SKM-1 (cell line): ENCODE results near the gene CKS1B.
"Not testable (repeated sequence)": the region's sequence is repeated elsewhere in the genome, so short reads cannot be mapped to it uniquely, and the experiment has no call there.

Experiments
- DNase-seq: peaks from one replicate; lab custom pipeline; 2025; ENCODE audit not compliant: unreplicated experiment; lab: John Stamatoyannopoulos, UW

The CKS1B gene

DNA sequence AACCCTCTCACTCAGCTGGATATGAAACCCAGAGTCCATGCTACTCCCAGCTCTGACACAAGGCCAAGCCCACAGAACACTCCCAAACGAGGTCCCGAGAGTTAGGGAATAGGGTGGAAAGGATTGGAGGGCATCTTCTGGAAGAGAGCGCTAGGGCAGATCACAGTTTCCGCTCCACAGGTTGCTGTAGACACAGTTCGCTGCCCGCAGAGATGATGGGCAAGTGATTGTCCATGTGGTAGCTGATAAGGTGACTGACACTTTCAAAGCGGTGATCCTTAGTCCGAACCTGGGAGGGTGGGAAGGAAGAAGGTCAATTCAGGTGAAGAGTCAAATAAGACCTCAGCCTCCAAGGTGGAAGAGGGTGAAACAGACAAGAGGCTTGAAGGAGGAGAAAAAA lies 10.8 kb upstream of the CKS1B start:
- no peak for DNase-seq

DNA sequence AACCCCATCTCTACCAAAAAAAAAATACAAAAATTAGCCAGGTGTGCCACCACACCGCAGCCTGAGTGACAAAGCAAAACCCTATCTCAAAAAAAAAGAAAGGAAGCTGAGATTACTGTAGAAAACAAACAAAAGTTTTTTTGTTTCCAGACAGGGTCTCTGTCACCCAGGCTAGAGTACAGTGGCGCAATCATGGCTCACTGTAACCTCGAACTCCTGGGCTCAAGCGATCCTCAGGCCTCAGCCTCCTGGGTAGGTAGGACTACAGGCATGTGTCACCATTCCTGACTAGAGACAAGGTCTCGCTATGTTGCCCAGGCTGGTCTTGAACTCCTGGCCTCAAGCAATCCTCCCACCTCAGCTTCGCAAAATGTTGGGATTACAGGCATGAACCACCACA lies 10.1 kb upstream of the CKS1B start:
- DNase-seq: no peak

DNA sequence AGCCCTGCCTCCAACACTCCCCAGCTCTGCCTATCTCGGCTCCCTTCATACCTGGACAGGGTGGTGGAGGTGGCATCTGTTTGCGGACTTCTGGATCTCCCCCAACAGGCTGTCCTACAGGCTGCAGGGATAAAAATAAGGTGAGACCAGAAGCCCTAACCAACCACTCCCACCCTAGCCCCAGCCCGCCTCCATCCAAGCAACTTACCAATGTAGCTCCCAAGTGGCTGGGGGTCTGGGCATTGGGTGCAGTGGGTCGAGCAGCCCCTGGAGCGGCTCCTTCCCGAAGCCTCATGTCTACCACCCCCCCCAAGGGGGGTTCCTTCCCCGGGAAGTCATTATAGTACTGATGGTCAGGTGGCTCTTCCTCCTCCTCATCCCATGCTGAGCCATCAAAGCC lies 8.4 kb upstream of the CKS1B start:
- DNase-seq: no peak

DNA sequence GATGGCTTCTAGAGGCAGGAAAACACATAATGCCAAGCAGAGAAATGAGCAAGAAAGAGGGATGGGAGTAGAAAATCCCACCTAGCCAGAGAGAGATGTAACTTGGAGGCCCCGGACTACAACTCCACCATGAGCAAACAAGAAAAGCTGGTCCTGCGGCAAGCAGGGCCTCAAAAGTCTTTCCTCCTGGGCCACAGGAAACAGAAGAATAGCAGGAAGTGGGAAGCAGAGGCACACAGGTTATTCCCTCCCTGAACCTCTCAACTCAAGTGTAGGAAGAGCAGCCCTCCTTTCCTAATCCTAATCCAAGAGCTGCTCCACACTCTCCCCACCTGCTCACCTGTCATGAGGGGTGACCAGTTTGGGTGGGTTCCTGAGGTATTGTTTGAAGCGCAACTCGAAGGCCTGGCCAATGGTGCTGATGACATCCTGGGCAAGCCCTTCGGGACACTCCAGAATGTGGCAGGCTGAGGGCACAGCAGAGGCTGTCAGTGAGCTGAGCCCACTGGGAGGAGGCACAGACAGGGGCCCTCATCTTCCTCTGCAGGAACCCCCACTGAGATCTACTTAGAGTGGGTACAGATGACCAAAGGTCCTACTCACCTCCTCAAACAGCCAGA lies 7.0 kb upstream of the CKS1B start:
- no peak for DNase-seq

DNA sequence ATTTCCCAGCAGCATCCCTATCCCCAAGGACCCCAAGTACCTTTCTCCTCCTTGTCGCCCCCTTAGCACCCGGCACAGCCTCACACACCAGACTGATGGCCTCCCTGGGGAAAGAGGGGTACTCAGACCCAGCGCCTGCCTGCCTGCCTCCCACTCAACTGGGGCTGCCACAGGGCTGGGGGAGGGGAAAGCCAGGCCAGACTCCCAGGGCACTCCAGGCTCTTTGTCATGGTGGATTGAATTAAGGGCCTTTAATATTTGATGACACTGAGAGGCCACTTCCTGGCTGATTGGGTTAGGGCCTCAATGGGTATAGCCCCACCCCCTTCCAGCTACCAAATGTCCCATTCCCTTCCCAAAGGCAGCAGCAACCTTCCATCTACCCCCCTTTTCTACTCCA lies 5.8 kb upstream of the CKS1B start:
- DNase-seq: no peak

DNA sequence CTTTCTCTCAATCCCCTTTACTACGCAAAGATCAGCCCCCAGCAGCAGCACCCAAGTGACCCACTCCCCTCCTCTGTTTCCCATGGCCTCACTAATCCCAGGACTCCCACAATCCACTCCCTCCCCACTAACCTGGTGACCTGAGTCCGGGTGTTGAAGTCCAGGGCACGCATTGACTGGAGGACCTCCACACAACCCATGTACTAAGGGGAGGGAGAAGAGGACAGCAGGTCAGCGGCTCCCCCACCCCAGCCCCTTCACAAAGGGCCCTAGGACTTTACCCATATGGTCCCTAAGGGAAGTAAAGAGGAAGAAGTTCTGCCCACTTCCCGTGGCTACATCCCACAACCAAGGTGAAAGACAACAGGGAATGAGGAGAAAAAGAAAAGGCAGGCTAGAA lies 5.2 kb upstream of the CKS1B start:
- DNase-seq: no peak

DNA sequence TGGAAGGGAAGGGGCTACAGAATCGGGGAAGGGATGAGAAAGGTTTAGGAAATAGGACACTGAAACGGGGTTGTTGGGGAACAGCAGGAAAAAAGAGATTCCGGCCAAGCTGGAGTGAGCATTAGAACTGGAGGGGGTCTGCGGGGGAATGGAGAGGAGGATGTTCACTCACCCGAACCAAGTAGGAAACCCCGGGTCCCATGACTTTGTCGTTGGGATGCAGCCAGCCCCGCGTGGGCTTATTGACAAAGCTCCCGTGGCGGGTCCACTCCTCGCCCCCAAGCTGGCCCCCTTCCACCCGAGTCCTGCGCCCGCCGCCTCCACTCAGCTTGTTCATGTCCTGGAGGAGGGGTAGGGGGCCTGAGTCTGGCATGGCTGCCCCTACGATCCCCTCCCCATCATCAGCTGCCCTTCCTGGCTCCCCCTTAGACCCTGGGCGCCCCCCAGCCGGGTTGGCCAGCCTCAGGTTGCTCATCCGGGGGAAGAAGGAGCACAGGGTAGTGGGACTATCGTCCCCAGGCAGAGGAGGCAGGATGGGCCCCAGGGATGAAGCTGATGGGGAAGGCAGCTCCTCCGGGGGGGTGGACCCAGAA lies 4.5 kb upstream of the CKS1B start:
- DNase-seq: no peak

DNA sequence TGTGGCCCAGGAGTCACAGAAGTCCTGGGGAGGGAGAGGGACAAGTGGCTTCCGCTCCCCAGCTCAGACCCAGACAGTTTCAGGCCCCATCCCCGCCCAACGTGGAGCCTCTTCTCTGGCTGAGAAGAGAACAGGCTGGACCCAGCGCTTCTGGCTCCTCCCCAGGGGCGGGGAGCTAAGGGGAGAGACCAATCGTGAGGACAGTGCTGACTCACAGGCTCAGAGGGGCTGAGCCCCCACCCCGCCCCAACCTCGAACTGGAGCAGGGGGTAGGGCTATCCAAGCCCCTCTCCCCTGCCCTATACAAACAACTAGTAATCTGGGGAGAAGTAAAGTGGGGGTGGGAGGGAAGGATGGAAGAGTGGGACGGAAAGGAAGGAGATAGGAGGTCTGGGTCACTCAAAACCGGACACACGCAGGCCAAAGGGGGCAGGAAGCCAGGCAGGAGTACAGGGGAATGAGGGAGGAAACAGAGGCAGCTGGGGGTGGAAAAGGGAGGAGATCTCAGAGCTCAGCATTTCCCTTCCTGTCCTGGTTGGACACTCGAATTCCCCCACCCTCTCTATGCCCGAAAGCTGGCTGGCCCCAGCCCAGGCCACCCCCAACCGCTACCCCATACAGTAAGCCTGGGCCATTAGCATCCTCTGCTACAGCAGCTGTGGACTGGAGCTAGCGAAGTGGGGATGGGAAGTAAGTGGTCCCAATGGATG lies 3.7 kb upstream of the CKS1B start, which contains the start of gene SHC1:
TSS of gene SHC1 (minus strand) at position 117 of the 710 bp plus-strand sequence. CDS start 221 bp downstream, outside the sequence.
- no peak for DNase-seq

DNA sequence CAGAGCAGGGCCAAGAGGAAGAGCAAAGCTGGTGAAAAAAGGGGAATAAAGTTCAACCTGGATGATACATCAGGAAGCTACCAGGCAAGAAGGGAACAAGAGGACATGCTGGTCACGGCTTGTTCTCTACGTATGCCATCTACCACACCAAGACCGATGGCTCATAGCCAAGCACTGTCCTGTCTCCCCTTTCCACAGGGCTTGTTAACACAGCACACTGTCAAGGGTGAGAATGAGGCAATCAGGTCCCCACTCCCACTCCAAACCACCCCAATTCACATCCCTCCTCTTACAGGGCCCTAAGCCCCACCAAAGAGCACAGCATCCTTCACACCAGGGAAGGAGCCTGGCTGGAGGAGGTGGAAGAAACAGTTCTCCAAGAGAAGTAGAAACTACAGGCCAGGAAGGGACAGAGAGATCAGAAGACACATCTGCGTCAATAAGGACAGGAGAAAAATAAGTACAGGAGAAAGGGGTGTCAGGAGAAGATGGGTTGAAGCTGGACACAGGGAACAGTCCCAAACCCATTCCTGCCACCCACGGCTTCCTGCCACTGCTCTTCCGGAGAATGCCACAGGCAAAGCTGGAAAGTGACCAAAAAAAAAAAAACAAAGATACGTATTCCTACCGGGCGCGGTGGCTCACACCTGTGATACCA lies 3.0 kb upstream of the CKS1B start:
- no peak for DNase-seq

DNA sequence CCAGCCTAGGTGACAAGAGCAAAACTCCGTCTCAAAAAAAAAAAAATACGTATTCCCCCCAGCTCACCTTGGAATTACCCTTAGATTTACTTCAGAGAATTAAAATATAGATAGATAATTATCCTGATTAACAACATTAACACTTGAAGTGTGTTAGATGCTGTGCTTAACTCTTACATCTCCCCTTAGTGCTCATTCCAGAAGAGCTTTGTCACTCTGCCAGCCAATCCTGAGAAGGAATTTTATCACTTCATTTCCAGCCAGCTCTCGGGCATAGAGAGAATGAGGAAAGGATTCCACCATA lies 2.3 kb upstream of the CKS1B start:
- DNase-seq: no peak

DNA sequence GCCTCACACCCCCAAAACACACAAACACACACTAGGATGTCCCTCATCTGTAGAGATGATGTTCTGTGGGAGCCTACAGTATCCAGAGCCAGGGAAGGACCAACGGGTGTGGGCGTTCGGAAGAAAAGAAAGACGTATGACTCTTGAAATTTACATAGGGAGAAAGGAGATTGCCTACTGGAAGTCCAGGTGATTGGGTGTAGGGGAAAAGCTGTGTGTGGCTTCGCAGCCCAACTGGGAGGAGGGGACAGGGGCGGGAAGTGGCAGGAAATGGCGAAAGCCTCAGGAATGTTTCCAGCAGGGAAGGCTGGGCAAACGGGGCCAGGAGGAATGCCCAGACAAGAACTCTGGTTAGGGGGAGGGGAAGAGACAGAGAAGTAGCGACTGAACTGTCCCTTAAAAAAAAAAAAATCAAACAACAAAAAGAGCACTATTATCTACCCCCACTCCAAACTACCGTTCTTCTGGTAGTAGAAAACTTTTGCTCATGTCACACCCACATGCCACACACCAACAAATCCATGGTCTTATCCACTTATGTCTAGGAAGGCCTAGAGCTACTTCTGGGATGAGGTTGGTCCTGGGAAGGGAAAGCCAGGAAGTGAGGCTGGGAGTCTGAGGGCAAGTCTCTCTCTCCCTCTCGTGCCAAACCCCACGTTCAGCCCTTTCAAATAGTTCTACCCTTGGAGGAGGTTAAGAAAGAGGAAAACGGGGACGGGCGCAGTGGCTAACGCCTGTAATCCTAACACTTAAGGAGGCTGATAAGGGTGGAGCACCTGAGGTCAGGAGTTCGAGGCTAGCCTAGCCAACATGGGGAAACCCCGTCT lies 1.8 kb upstream of the CKS1B start:
- no peak for DNase-seq

DNA sequence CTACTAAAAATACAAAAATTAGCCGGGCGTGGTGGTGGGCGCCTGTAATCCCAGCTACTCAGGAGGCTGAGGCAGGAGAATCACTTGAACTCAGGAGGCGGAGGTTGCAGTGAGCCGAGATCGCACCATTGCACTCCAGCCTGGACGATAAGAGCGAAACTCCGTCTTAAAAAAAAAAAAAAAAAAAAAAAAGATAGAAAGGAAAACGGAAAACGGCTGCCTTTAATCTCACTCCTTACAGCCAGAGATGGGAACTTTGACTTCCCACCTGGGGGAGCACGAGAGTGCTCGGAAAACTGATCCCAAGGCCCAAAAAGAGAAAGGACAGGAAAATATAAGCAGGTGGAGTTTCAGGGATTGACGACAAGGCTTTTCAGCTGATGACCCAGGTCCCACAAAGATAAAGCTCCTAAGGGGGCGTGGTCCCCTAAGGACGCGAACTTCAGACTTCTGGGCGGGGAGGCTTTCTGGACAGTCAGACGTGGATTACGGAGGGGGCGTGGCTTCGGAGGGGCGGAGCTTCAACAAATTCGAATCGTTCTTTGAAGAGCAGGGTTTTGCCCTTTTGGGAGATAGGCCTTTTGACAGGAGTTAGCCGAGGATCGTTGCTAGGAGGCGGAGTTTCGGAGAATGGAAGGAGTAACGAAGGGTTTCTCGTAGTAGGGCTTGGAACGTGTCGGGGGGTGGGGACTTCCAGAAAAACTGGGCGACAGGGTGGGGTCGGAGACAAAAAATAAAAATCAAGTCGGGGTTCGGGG lies 958 bp upstream of the CKS1B start:
- peak; percentile 98 for DNase-seq

DNA sequence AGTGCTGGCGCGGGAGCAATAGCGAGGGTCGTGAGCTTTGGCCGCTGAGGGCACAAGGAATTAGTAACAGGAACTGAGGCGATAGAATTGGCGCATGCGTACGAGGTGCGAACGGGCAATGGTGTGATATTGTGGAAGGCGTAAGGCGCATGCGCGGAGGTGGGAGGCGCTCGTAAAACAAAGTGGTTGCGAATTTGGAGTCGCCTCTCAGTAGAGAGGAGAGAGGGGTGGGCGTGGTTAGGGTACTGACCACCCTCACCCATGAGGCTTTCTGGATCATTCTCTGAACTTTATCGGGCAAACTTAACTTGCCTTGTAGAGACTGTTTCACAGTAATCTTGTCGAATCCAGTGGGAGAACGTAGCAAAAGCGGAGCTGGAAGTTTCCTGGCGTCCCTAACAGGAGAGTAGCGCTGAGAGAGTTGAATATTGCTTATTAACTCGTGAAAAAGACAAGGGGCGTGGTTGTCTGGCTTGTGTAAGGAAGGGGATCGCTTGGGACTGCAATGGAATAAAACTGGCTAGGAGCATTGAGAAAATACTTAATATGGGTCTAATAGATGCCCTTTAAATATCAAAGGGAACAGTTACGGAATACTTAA lies 427 bp downstream of the CKS1B start:
- DNase-seq: peak; percentile 99

DNA sequence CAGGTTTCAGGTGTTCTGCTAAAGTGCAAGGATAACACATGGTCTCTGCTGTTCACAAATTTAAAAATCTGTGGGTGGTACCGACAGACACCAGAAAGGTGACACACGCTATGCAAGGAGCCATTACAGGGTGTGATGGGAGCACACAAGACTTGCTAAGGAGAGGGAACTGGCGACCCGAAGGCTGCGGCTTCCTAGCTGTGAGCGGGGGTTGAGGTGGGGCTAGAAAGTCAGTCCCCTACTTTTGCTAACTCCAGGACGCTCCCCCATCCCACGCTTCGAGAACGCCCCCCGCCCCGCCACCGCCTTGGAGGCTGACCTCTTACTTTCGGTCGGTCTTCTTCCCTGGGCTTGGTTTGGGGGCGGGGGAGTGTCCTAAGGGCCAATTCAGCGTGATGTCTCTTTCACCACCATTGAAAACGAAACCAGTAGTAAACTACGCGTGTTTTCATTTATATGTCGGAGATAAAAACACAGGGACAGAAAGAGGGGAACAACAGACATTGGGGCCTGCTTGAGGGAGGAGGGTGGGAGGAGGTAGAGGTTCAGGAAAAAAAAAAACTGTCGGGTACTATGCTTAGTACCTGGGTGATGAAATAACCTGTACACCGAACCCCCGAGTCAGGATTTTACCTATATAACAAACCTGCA lies 1.1 kb downstream of the CKS1B start:
- no peak for DNase-seq

DNA sequence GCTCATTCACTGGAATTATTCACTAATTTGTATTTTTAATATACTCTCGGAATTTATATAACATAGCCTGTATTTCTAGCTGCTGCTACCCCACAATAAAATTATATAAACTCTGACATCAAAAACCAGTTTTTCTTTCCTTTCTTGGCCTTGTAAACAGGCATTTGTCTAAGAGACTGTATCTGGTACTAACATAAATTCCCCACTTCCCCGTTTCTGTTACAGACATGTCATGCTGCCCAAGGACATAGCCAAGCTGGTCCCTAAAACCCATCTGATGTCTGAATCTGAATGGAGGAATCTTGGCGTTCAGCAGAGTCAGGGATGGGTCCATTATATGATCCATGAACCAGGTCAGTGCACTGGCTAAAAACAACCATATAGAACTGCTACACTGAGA lies 3.3 kb downstream of the CKS1B start:
- DNase-seq: not testable (repeated sequence)

DNA sequence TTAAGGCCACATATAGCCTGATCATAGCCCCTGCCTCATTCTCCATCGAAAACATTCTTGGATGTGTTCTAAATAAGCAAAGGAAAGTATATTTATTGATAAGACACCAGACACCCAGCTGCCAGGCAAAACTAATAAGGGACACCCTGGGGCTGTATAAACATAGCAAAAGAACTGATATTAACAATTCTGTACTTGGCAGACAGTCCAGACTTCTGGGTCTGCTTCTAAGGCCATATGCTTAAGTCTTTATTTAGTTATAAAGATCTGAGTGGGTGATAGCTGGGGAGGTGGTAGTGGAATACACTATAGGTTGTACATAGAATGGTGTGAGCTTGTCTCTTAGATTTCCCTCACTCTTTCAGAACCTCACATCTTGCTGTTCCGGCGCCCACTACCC lies 3.9 kb downstream of the CKS1B start:
- DNase-seq: no peak

DNA sequence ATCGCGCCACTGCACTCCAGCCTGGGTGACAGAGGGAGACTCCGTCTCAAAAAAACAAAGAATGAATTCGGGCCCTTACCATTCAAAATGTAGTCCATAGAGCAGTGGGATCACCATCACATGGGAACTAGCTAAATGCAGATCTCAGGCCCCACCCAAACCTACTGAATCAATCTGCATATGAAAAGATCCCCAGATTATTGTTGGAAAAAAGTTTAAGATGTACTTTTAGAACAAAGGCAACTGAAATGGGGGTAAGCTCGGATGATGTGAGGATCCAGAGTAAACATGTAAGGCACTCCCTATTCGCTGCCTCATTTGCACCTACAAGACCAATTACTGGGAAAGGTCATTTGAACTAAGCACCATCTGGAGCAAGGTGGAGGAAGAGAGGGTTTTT lies 7.9 kb downstream of the CKS1B start:
- DNase-seq: no peak

DNA sequence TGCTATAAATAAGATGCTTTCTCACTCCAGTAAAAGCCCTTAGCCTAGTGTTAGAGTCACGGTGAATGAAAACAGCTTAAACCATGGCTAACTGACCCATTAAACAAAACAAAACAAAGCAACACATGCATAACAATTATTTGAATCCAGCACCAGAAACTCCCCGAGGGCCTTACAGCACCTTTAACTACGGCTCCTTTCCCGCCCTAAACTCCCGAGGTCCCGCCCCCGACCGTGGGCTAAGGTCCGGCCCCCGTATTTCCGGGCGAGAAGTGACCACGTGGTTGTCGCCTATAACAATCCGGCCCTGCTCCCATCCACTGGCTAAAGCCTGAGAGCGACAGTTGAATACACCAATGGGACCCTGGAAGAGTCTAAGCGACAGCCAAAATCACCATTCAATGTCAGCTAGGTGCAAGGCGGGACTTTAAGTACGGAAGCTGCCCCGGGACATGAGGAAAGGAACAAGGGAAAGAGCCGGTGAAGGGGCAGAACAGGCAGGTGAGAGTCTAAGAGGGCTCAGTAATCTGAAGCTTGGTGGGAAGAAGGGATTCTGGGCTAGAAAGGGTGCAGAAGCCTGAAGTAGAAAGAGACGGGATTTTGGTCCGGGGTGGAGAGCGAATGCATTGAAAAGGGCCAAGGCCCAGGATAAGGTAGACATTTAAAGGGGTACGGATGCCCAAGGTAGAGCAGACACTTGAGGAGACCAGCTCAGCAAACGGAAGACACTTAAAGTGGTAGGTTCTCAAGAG lies 8.6 kb downstream of the CKS1B start, which contains the start of gene FLAD1:
TSS of gene FLAD1 (plus strand) at position 448 of the 752 bp plus-strand sequence. CDS start 351 bp downstream, outside the sequence.
- peak; percentile 100 for DNase-seq
